ENCODE measurements around the gene SIX1.

- TF ChIP-seq CTCF (conservative IDR thresholded peaks at IDR 0.05; ENCODE audit: low read length): no peak
- TF ChIP-seq EZH2phosphoT487 (IDR thresholded peaks at IDR 0.05; ENCODE audit: borderline replicate concordance): no peak
Measured at GRCh38 chr14:60645126-60645741, 4.0 kb downstream of the SIX1 start.

All from Loucy (cell line).